ENCODE data around the gene FHIT. TPM values are rescaled to one million over a fixed set of nuclear protein-coding genes. Genes with fewer than 3 reads are reported as not detected.

The FHIT gene
- total and polyA plus RNA-seq, 2 of the 4 experiments (the other 2 are of a cell fraction): 0.07 TPM; not detected in 1

- H3K56ac ChIP-seq (ENCODE audit: extremely low read depth, insufficient read depth, low read length): no peak overlapping the region
- H2BK5ac ChIP-seq (ENCODE audit: low read depth, low read length, poor library complexity, severe bottlenecking): no peak overlapping the region
- no peak overlapping the region for H4K8ac ChIP-seq (ENCODE audit: low read depth in 2 of 2, low read length in 2 of 2)
- no peak overlapping the region for H3K27ac ChIP-seq (ENCODE audit: insufficient read depth, low read length)
- H4K5ac ChIP-seq (ENCODE audit: low read depth, low read length): no peak overlapping the region
- H3K4me3 ChIP-seq (ENCODE audit: insufficient read depth, low read depth, low read length): no peak overlapping the region
- no peaks in the 10 kb centered on the region for H3K4me1 ChIP-seq (ENCODE audit: control insufficient read depth, insufficient read depth, low read length)
- no peak overlapping the region for H3K4me2 ChIP-seq (ENCODE audit: low read depth, low read length)
- 0 out of 2 replicates have a peak, but pooled peaks cover 2% of the 10 kb centered on the region for H3K9me3 ChIP-seq (ENCODE audit: control insufficient read depth, insufficient read depth, low read length)
- no peaks in the 10 kb centered on the region for H4K20me1 ChIP-seq (ENCODE audit: insufficient read depth, low read length)
- no peak overlapping the region for H3K23ac ChIP-seq (ENCODE audit: low read depth, low read length)
- no peak overlapping the region for H3K14ac ChIP-seq (replicated peaks; ENCODE audit: low read depth, low read length)
- DNase-seq: no peak
- no peaks in the 10 kb centered on the region for H3K9me1 ChIP-seq (ENCODE audit: insufficient read depth, low read length)
- no peaks in the 10 kb centered on the region for H3K36me3 ChIP-seq (ENCODE audit: control insufficient read depth, insufficient read depth, low read length)
- H4K91ac ChIP-seq (ENCODE audit: insufficient read depth, low read depth, low read length): no peak overlapping the region
- CTCF ChIA-PET: no interaction called here
- H2BK15ac ChIP-seq (ENCODE audit: low read depth, low read length): no peak overlapping the region
- no peak overlapping the region for H2AK9ac ChIP-seq (replicated peaks; ENCODE audit: low read depth, low read length, poor library complexity)
- WGBS, 2 experiments (ENCODE audit: extremely low coverage in 2 of 2, insufficient read length in 1 of 2): no CpG with 5 or more reads among the region's 2 CpGs
- ATAC-seq (ENCODE audit: low read depth): no peak
- no peak overlapping the region for H2BK20ac ChIP-seq (ENCODE audit: low read depth, low read length)
- H2AFZ ChIP-seq (replicated peaks; ENCODE audit: low read length, poor library complexity): no peak overlapping the region
- H3K79me1 ChIP-seq (ENCODE audit: low read depth in 1 of 2, low read length in 2 of 2): no peaks in the 10 kb centered on the region
- H3K18ac ChIP-seq (ENCODE audit: low read depth, low read length): no peak overlapping the region
- H3K4ac ChIP-seq (ENCODE audit: low read depth, low read length): no peak overlapping the region
- H2AK5ac ChIP-seq (ENCODE audit: low read depth, low read length): no peak overlapping the region
- no peak overlapping the region for H2BK120ac ChIP-seq (ENCODE audit: low read depth, low read length)
- intact Hi-C loops (cut with micrococcal nuclease) (no loop called here), dilution Hi-C loops (cut with HindIII; ENCODE audit: low sequenced_read_pairs, unreplicated experiment) (no loop called here), in situ Hi-C loops (cut with MboI; ENCODE audit: low sequenced_read_pairs) (no loop called here)
- TF ChIP-seq NFE2L2 (IDR thresholded peaks at IDR 0.05; ENCODE audit: low read depth, low read length) (no peak), SMC3 (IDR thresholded peaks at IDR 0.05; ENCODE audit: low read depth, low read length) (no peak), RCOR1 (IDR thresholded peaks at IDR 0.05; ENCODE audit: insufficient replicate concordance, low read length) (no peak)
- POLR2A ChIA-PET (ENCODE audit: unreplicated experiment): no interaction called here
- BruUV-seq (replicated peaks): no TSS peak
- H3K9ac ChIP-seq (ENCODE audit: low read depth, low read length): no peak overlapping the region
- no peaks in the 10 kb centered on the region for H3K27me3 ChIP-seq (ENCODE audit: control insufficient read depth, insufficient read depth, low read length)
Observed at GRCh38 chr3:60652829-60653228, 598.4 kb downstream of the FHIT start.
